Mesenchymal stem cell (in vitro differentiated cells and primary cell): ENCODE results near the gene DPYSL4.

Source experiments
- DNase-seq: peaks from one replicate; pipeline ENCODE4 v3.0.0-alpha.2; 2013
- H2AFZ ChIP-seq: one replicate; pipeline ENCODE4 v1.6.1; 2013; ENCODE audit warnings: low read depth, mild to moderate bottlenecking, control low read depth, inconsistent platforms, low read length, moderate library complexity
- H2AK5ac ChIP-seq: 2 replicates; pipeline ENCODE4 v1.6.1; 2013; ENCODE audit warnings: low read length, moderate library complexity, mild to moderate bottlenecking, inconsistent platforms; ENCODE audit not compliant: severe bottlenecking
- H2BK120ac ChIP-seq: one replicate; pipeline ENCODE4 v1.6.1; 2013; ENCODE audit warnings: low read depth, mild to moderate bottlenecking, inconsistent platforms, low read length, moderate library complexity
- H2BK12ac ChIP-seq, 2 experiments: one replicate each; pipeline ENCODE4 v1.6.1; 2013; ENCODE audit warnings: inconsistent platforms in 2 of 2, low read length in 2 of 2, mild to moderate bottlenecking in 2 of 2, moderate library complexity in 2 of 2, control low read depth in 1 of 2
- H2BK15ac ChIP-seq: one replicate; pipeline ENCODE4 v1.6.1; 2013; ENCODE audit warnings: mild to moderate bottlenecking, low read depth, inconsistent platforms; ENCODE audit not compliant: poor library complexity, severe bottlenecking
- H2BK5ac ChIP-seq: 2 replicates; pipeline ENCODE4 v1.6.1; 2013; ENCODE audit warnings: low read depth, mild to moderate bottlenecking, low read length, control low read depth, inconsistent platforms; ENCODE audit not compliant: poor library complexity, severe bottlenecking
- H3K14ac ChIP-seq, 2 experiments: one replicate each; pipeline ENCODE4 v1.6.1; 2013; ENCODE audit warnings: inconsistent platforms in 2 of 2, low read length in 2 of 2, control low read depth in 1 of 2, mild to moderate bottlenecking in 1 of 2, moderate library complexity in 1 of 2
- H3K18ac ChIP-seq, 2 experiments: one replicate each; pipeline ENCODE4 v1.6.1; 2013; ENCODE audit warnings: inconsistent platforms in 2 of 2, low read length in 2 of 2, control low read depth in 1 of 2, low read depth in 1 of 2, mild to moderate bottlenecking in 1 of 2
- H3K23ac ChIP-seq, 2 experiments: one replicate each; pipeline ENCODE4 v1.6.1; 2013; ENCODE audit warnings: inconsistent platforms in 2 of 2, low read length in 2 of 2, mild to moderate bottlenecking in 2 of 2, moderate library complexity in 2 of 2, control low read depth in 1 of 2
- H3K27ac ChIP-seq: 2 replicates; pipeline ENCODE4 v1.5.1; 2013; ENCODE audit warnings: mild to moderate bottlenecking, moderate library complexity, low read length, control low read depth, inconsistent platforms; ENCODE audit not compliant: poor library complexity, severe bottlenecking
- H3K27me3 ChIP-seq, 2 experiments: 2 replicates each; pipeline versions ENCODE4 v1.6.1 to v1.7.0; 2013; ENCODE audit warnings: low read length in 2 of 2, mild to moderate bottlenecking in 2 of 2, moderate library complexity in 2 of 2, control low read depth in 1 of 2, inconsistent platforms in 1 of 2; ENCODE audit not compliant: control insufficient read depth in 1 of 2, insufficient read depth in 1 of 2
- H3K36me3 ChIP-seq, 2 experiments: 2 replicates each; pipeline versions ENCODE4 v1.6.1 to v1.7.0; 2013; ENCODE audit warnings: low read length in 2 of 2, control low read depth in 1 of 2, inconsistent platforms in 1 of 2, low read depth in 1 of 2, mild to moderate bottlenecking in 1 of 2; ENCODE audit not compliant: insufficient read depth in 2 of 2, control insufficient read depth in 1 of 2
- H3K4ac ChIP-seq, 2 experiments: one replicate each; pipeline ENCODE4 v1.6.1; 2013; ENCODE audit warnings: inconsistent platforms in 2 of 2, low read length in 2 of 2, mild to moderate bottlenecking in 2 of 2, moderate library complexity in 2 of 2, control low read depth in 1 of 2, low read depth in 1 of 2
- H3K4me1 ChIP-seq: 2 replicates; pipeline ENCODE4 v1.6.1; 2013; ENCODE audit warnings: low read depth, low read length, control low read depth; ENCODE audit not compliant: control insufficient read depth, insufficient read depth
- H3K4me2 ChIP-seq: 2 replicates; pipeline ENCODE4 v1.6.1; 2013; ENCODE audit warnings: low read length, mild to moderate bottlenecking, inconsistent platforms; ENCODE audit not compliant: poor library complexity, severe bottlenecking
- H3K4me3 ChIP-seq, 2 experiments: 2 replicates each; pipeline versions ENCODE4 v1.5.1 to v1.7.0; 2013; ENCODE audit warnings: low read length in 2 of 2, mild to moderate bottlenecking in 2 of 2, control low read depth in 1 of 2, low read depth in 1 of 2; ENCODE audit not compliant: insufficient read depth in 1 of 2
- H3K79me1 ChIP-seq: replicated peaks from 2 replicates; pipeline ENCODE4 v1.6.1; 2013; ENCODE audit warnings: mild to moderate bottlenecking, control low read depth, low read length, inconsistent platforms; ENCODE audit not compliant: poor library complexity, severe bottlenecking
- H3K9ac ChIP-seq: 2 replicates; pipeline ENCODE4 v1.7.0; 2013; ENCODE audit warnings: mild to moderate bottlenecking, low read length, moderate library complexity
- H3K9me3 ChIP-seq: 2 replicates; pipeline ENCODE4 v1.7.0; 2013; ENCODE audit warnings: mild to moderate bottlenecking, low read length; ENCODE audit not compliant: control insufficient read depth
- H4K8ac ChIP-seq: one replicate; pipeline ENCODE4 v1.6.1; 2013; ENCODE audit warnings: inconsistent platforms, mild to moderate bottlenecking, low read length, moderate library complexity
- H4K91ac ChIP-seq: one replicate; pipeline ENCODE4 v1.6.1; 2013; ENCODE audit warnings: mild to moderate bottlenecking, low read length, inconsistent platforms
- WGBS: methylation state at CpG from one replicate; pipeline ENCODE4 v1.1.7; 2013; ENCODE audit warnings: mixed read lengths; 5-methylcytosine and 5-hydroxymethylcytosine counted together

Gene DPYSL4

GRCh38 chr10:132166216-132166950, 20.4 kb upstream of the DPYSL4 start:
- H3K79me1 ChIP-seq, result no peaks in the 10 kb centered on the region
- H2BK12ac ChIP-seq, result no peak overlapping the region
- H2AK5ac ChIP-seq, result no peak overlapping the region
- no peak overlapping the region for H2BK5ac ChIP-seq
- H3K14ac ChIP-seq, result no peak overlapping the region
- no peak for DNase-seq
- H3K36me3 ChIP-seq, result no peaks in the 10 kb centered on the region
- no peak overlapping the region for H3K23ac ChIP-seq
- no peak overlapping the region for H4K91ac ChIP-seq
- no peak overlapping the region for H3K4me3 ChIP-seq
- no peak overlapping the region for H2BK15ac ChIP-seq
- no peaks in the 10 kb centered on the region for H3K9me3 ChIP-seq
- no peak overlapping the region for H3K27ac ChIP-seq
- H3K4me1 ChIP-seq, result peaks cover 2% of the 10 kb centered on the region
- 90% methylated on average over 23 of the region's 23 CpGs for WGBS
- no peak overlapping the region for H2BK120ac ChIP-seq
- no peak overlapping the region for H3K9ac ChIP-seq
- peaks cover 19 to 45% of the 10 kb centered on the region in 2 experiments for H3K27me3 ChIP-seq
- no peak overlapping the region for H3K18ac ChIP-seq
- H4K8ac ChIP-seq, result no peak overlapping the region
- no peak overlapping the region for H3K4ac ChIP-seq
- no peak overlapping the region for H2AFZ ChIP-seq
- no peak overlapping the region for H3K4me2 ChIP-seq

DNA sequence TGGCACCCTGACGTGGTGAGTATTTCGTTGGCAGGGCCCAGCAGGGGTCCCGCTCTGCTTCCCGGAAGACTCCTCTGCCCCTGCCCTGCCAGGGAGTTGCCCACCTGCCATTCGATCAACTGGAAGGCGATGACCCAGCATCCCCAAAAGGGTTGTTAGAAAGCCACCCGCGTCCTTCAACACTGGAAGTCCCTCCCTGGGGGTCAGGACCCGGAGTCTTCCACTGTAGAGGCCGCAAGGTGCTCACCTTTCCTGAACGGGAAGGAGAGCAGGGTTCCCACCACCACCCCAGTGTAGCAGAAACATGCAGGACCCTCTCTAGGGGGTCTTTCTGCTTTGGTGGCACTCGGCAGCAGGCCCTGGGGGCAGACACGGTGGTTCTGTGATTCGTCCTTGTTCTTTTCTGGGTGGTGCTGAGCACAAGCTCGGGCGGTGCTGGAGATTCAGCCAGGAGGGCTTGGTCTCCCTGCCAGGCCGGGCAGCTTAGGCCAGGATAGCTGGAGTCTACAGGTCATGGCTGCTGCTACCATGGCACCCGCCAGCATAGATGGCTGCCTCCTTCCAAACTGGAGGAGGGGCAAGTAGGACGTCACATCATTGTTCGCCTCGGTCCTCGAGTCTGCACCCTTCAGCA, 19.6 kb upstream of the DPYSL4 start:
- no peak overlapping the region for H3K9ac ChIP-seq
- H4K91ac ChIP-seq, result no peak overlapping the region
- peaks cover 2% of the 10 kb centered on the region for H3K4me1 ChIP-seq
- no peak overlapping the region for H2BK15ac ChIP-seq
- no peaks in the 10 kb centered on the region for H3K36me3 ChIP-seq
- H2BK120ac ChIP-seq, result no peak overlapping the region
- H3K4me3 ChIP-seq, result no peak overlapping the region
- no peak overlapping the region for H2BK5ac ChIP-seq
- no peaks in the 10 kb centered on the region for H3K79me1 ChIP-seq
- 88% methylated on average over 19 of the region's 22 CpGs for WGBS
- no peak overlapping the region for H3K4me2 ChIP-seq
- H4K8ac ChIP-seq, result no peak overlapping the region
- no peak overlapping the region for H3K4ac ChIP-seq
- H3K27me3 ChIP-seq, result peaks cover 19 to 45% of the 10 kb centered on the region in 2 experiments
- H3K14ac ChIP-seq, result no peak overlapping the region
- no peak overlapping the region for H3K23ac ChIP-seq
- H2AFZ ChIP-seq, result no peak overlapping the region
- no peaks in the 10 kb centered on the region for H3K9me3 ChIP-seq
- DNase-seq, result no peak
- no peak overlapping the region for H2BK12ac ChIP-seq
- no peak overlapping the region for H3K27ac ChIP-seq
- no peak overlapping the region for H2AK5ac ChIP-seq
- H3K18ac ChIP-seq, result no peak overlapping the region

DNA sequence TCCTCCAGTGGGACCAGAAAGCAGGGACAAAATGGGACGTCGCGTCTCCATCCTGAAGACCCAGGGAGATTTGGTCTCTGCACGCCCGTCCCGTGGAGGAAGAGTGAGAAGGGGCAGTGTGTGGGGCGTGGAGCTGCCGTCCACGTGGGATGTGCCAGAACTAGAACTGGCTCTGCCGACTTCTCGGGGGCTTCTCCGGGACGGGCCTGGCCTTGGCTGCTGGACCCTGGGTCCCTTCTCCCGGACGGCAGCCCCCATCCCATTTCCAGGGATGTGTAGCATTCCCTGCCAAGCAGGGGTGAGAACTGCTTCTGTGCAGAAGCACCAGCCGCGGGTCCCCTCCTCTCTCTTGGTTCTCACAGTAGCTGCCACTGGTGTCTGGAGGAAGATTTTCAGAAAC, 18.8 kb upstream of the DPYSL4 start:
- H2BK15ac ChIP-seq, result no peak overlapping the region
- H2BK5ac ChIP-seq, result no peak overlapping the region
- H4K91ac ChIP-seq, result no peak overlapping the region
- 89% methylated on average over 17 of the region's 17 CpGs for WGBS
- H3K23ac ChIP-seq, result no peak overlapping the region
- no peak overlapping the region for H4K8ac ChIP-seq
- H2AK5ac ChIP-seq, result no peak overlapping the region
- H3K27me3 ChIP-seq, result peaks cover 15 to 44% of the 10 kb centered on the region in 2 experiments
- H2AFZ ChIP-seq, result no peak overlapping the region
- no peaks in the 10 kb centered on the region for H3K9me3 ChIP-seq
- no peak overlapping the region for H3K4me2 ChIP-seq
- no peak overlapping the region for H3K14ac ChIP-seq
- no peak overlapping the region for H3K4ac ChIP-seq
- H3K4me3 ChIP-seq, result no peak overlapping the region
- no peak overlapping the region for H3K9ac ChIP-seq
- H3K4me1 ChIP-seq, result peaks cover 2% of the 10 kb centered on the region
- H3K27ac ChIP-seq, result no peak overlapping the region
- no peak for DNase-seq
- no peak overlapping the region for H2BK12ac ChIP-seq
- H3K36me3 ChIP-seq, result no peaks in the 10 kb centered on the region
- H3K79me1 ChIP-seq, result no peaks in the 10 kb centered on the region
- H3K18ac ChIP-seq, result no peak overlapping the region
- H2BK120ac ChIP-seq, result no peak overlapping the region

GRCh38 chr10:132168571-132169030, 18.1 kb upstream of the DPYSL4 start:
- Histone ChIP-seq H2BK12ac (no peak overlapping the region), H2AK5ac (no peak overlapping the region), H2BK15ac (no peak overlapping the region), H3K9ac (no peak overlapping the region), H3K79me1 (no peaks in the 10 kb centered on the region), H3K4me2 (no peak overlapping the region), H3K14ac (no peak overlapping the region), H3K27ac (no peak overlapping the region), H3K4me3 (no peak overlapping the region), H3K9me3 (no peaks in the 10 kb centered on the region), H3K27me3 (peaks cover 8 to 38% of the 10 kb centered on the region in 2 experiments), H2BK120ac (no peak overlapping the region), H4K91ac (no peak overlapping the region), H2AFZ (no peak overlapping the region), H2BK5ac (no peak overlapping the region), H4K8ac (no peak overlapping the region), H3K18ac (no peak overlapping the region), H3K4me1 (no peaks in the 10 kb centered on the region), H3K36me3 (no peaks in the 10 kb centered on the region), H3K23ac (no peak overlapping the region), H3K4ac (no peak overlapping the region)
- WGBS, result 85% methylated on average over 28 of the region's 28 CpGs
- no peak for DNase-seq
